ENCODE results near the gene CCL13. TPM values are rescaled to one million over a fixed set of nuclear protein-coding genes. Genes with fewer than 3 reads are reported as not detected.

The CCL13 gene
- total RNA-seq, 1 donor from 2014 or later = not detected

DNA sequence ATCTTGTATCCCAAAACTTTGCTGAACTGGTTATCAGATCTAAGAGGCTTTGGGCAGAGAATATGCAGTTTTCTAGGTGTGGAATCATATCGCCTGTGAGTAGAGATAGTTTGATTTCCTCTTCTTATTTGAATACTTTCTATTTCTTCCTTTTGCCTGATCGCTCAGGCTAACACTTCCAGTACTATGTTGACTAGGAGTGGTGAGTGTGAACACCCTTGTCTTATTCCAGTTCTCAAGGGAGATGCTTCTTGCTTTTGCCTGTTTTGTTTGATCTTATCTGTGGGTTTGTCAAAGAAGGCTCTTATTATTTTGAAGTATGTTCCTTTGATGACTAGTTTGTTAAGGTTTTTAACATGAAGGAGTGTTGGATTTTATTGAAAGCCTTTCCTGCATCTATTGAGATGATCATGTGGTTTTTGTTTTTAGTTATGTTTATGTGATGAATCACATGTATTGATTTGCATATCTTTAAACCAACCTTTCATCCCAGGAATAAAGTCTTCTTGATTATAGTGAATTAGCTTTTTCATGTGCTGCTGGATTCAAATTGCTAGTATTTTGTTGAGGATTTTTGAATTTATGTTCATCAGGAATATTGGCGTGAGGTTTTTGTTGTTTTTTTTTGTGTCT lies 17.0 kb upstream of the CCL13 start:
- Histone ChIP-seq H3K36me3 (ENCODE audit: control insufficient read depth, insufficient read depth, low read length) (no peaks in the 10 kb centered on the region), H3K4me3 (ENCODE audit: low read depth, low read length) (no peak overlapping the region), H3K27me3 (ENCODE audit: control insufficient read depth, insufficient read depth, low read length) (no peaks in the 10 kb centered on the region)
- FAIRE-seq = no peak
- DNase-seq (ENCODE audit: low read depth) = no peak
- TF ChIP-seq, protein P1, sequence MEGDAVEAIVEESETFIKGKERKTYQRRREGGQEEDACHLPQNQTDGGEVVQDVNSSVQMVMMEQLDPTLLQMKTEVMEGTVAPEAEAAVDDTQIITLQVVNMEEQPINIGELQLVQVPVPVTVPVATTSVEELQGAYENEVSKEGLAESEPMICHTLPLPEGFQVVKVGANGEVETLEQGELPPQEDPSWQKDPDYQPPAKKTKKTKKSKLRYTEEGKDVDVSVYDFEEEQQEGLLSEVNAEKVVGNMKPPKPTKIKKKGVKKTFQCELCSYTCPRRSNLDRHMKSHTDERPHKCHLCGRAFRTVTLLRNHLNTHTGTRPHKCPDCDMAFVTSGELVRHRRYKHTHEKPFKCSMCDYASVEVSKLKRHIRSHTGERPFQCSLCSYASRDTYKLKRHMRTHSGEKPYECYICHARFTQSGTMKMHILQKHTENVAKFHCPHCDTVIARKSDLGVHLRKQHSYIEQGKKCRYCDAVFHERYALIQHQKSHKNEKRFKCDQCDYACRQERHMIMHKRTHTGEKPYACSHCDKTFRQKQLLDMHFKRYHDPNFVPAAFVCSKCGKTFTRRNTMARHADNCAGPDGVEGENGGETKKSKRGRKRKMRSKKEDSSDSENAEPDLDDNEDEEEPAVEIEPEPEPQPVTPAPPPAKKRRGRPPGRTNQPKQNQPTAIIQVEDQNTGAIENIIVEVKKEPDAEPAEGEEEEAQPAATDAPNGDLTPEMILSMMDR (IDR thresholded peaks at IDR 0.05; ENCODE audit: insufficient read depth, low read length, severe bottlenecking) = no peak

DNA sequence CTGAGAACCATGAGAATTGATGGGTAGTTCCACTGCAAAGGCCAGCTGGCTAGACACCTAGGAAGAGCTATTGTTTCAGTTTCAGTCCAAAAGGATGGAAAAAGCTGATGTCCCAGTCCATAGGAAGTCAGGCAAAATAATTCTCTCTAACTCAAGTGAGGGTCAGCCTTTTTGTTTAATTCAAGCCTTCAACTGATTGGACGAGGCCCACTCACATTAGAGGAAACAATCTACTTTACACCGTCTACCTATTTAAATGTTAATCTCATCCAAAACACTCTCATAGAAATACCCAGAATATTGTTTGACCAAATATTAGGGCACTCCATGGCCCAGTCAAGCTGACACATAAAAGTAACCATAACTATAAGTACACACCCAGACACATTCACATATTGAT lies 14.4 kb upstream of the CCL13 start:
- FAIRE-seq = no peak
- Histone ChIP-seq H3K27me3 (ENCODE audit: control insufficient read depth, insufficient read depth, low read length) (no peaks in the 10 kb centered on the region), H3K36me3 (ENCODE audit: control insufficient read depth, insufficient read depth, low read length) (no peaks in the 10 kb centered on the region), H3K4me3 (ENCODE audit: low read depth, low read length) (no peak overlapping the region)
- TF ChIP-seq, protein P1 (IDR thresholded peaks at IDR 0.05; ENCODE audit: insufficient read depth, low read length, severe bottlenecking) = no peak
- DNase-seq (ENCODE audit: low read depth) = no peak

DNA sequence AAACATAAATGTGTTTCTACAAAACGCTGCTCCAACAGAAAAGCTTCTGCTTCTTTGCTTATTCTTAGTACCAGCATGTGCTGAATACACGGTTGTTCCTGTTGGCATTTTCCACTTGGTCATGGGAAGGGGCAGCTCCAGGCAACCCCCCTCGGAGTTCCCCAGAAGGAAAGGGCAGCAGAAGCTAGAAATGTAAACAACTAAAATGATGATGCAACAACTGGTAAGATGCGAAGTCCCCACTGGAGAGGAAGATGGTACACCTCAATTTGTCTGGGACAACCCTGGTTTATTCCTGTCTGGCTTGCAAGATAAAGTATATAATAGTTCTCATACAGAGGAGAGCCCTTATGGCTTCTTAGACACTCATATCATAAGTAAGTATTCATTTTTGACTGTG lies 9.2 kb upstream of the CCL13 start:
- H3K36me3 ChIP-seq (ENCODE audit: control insufficient read depth, insufficient read depth, low read length) = no peaks in the 10 kb centered on the region
- no peaks in the 10 kb centered on the region for H3K27me3 ChIP-seq (ENCODE audit: control insufficient read depth, insufficient read depth, low read length)
- no peak overlapping the region for H3K4me3 ChIP-seq (ENCODE audit: low read depth, low read length)
- DNase-seq (ENCODE audit: low read depth) (no peak), FAIRE-seq (no peak)
- TF ChIP-seq, protein P1 (IDR thresholded peaks at IDR 0.05; ENCODE audit: insufficient read depth, low read length, severe bottlenecking) = no peak

DNA sequence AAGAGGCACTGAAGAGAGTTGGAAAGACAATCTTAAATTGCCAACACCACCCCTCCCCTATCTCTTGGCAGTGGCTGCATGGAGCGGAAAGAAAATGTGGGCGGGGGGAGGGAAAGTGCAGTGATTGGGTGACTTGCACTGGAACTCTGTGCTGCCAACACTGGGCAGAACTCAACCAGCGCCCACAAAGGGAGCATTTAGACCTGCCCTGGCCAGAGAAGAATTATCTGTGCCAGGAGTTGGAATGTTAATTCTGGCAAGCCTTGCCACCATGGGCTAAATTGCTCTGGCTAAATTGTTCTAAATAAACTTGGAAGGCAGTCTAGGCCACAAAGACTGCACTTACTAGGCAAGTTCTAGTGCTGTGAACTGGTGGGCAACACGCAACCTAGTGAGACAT lies 6.5 kb upstream of the CCL13 start:
- H3K4me3 ChIP-seq (ENCODE audit: low read depth, low read length) = no peak overlapping the region
- DNase-seq (ENCODE audit: low read depth) = no peak
- no peaks in the 10 kb centered on the region for H3K36me3 ChIP-seq (ENCODE audit: control insufficient read depth, insufficient read depth, low read length)
- TF ChIP-seq, protein P1 (IDR thresholded peaks at IDR 0.05; ENCODE audit: insufficient read depth, low read length, severe bottlenecking) = no peak
- no peaks in the 10 kb centered on the region for H3K27me3 ChIP-seq (ENCODE audit: control insufficient read depth, insufficient read depth, low read length)
- FAIRE-seq = no peak

DNA sequence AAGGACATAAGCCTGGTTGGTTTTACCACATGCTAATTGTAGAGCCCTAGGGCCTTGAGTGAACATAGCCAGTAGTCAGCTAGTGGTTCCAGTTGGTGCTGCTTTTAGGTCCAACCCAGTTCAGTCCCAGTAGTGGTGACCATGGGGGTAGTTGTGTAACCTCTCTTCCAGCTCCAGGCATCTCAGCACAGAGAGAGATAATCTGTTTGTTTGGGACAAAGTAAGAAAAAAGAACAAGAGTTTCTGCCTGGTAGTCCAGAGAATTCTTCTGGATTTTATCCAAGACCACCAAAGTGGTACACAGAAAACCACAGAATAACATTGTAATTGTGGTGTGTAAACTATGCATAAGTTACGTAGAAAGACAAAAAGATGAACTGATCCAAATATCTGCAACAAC lies 5.2 kb upstream of the CCL13 start:
- FAIRE-seq (no peak), DNase-seq (ENCODE audit: low read depth) (no peak)
- Histone ChIP-seq H3K36me3 (ENCODE audit: control insufficient read depth, insufficient read depth, low read length) (no peaks in the 10 kb centered on the region), H3K4me3 (ENCODE audit: low read depth, low read length) (no peak overlapping the region), H3K27me3 (ENCODE audit: control insufficient read depth, insufficient read depth, low read length) (no peaks in the 10 kb centered on the region)
- TF ChIP-seq, protein P1 (IDR thresholded peaks at IDR 0.05; ENCODE audit: insufficient read depth, low read length, severe bottlenecking) = no peak

DNA sequence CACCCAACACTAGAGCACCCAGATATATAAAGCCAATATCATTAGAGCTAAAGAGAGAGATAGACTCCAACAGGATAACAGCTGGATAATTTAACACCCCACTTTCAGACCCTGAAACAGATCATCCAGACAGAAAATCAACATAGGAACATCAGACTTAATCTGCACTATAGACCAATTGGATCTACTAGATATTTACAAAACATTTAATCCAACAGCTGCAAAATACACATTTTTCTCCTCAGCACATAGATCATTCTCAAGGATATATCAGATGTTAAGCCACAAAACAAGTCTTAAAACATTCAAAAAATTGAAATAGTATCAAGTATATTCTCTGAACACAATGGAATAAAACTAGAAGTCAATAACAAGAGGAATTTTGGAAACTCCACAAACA lies 4.1 kb upstream of the CCL13 start:
- Histone ChIP-seq H3K4me3 (ENCODE audit: low read depth, low read length) (no peak overlapping the region), H3K27me3 (ENCODE audit: control insufficient read depth, insufficient read depth, low read length) (no peaks in the 10 kb centered on the region), H3K36me3 (ENCODE audit: control insufficient read depth, insufficient read depth, low read length) (no peaks in the 10 kb centered on the region)
- FAIRE-seq = no peak
- TF ChIP-seq, protein P1 (IDR thresholded peaks at IDR 0.05; ENCODE audit: insufficient read depth, low read length, severe bottlenecking) = no peak
- DNase-seq (ENCODE audit: low read depth) = no peak
